HEK293 (cell line): ENCODE data around the gene DCC.

Experiments used
- PRDM4 ChIP-seq: fragments of 450-650 bp; formaldehyde crosslinking; IDR thresholded peaks from 2 replicates; pipeline ENCODE4 v1.5.1; 2017; ENCODE audit warnings: missing biosample characterization, missing genetic modification characterization
- ZNF521 ChIP-seq: fragments of 450-650 bp; formaldehyde crosslinking; IDR thresholded peaks from 2 replicates; pipeline ENCODE4 v1.5.1; 2017; ENCODE audit warnings: missing biosample characterization, mild to moderate bottlenecking, missing genetic modification characterization

GRCh38 chr18:52408800-52409302 lies 68.9 kb downstream of the DCC start:
- no peak for TF ChIP-seq ZNF521 (tag by site-specific recombination)
- no peak for TF ChIP-seq PRDM4
